GM13977 (cell line): ENCODE measurements around the gene FFAR3.
A peak's percentile ranks its signal among the peaks of the same experiment; 100 is the strongest.

Source experiments
- DNase-seq: peaks from one replicate; pipeline ENCODE4 v3.0.0; 2012; ENCODE audit warnings: low spot score
- CTCF ChIP-seq: IDR thresholded peaks from 2 replicates; pipeline ENCODE4 v1.5.1; 2012; ENCODE audit warnings: mild to moderate bottlenecking, control low read depth; ENCODE audit not compliant: insufficient read depth; ENCODE audit errors: extremely low read depth, missing control alignments
- in situ Hi-C: fragments of 300-500 bp; cut with MboI; formaldehyde crosslinking; loops from one replicate; pipeline ENCODE4 v1.12.0; 2022; ENCODE audit warnings: low sequenced_read_pairs, low pct_unique_long_range_greater_than_20kb, mixed read lengths, inconsistent platforms; ENCODE audit not compliant: unreplicated experiment

FFAR3 gene

GRCh38 chr19:35313587-35313986, 44.7 kb upstream of the FFAR3 start:
- in situ Hi-C loops = no loop called here
- TF ChIP-seq CTCF = no peak
- no peak for DNase-seq

DNA sequence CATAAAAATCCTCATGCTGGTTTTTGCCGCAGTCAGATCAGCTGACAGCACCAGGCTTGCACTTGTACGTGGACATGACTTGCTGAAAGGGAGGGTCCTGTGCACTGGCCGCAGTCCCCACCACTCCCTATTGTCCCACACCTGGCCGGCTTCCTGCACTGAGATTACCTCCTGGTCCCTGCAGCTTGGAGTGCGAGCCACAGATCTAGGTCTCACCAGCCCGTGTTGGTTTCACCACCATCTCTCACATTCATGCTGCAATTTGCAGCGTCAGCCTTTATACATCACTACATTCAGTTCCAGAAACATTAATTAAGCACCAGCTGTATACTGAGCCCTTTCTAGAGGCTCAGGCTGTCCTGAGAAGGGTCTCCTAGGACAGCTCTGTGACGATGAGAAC, 44.2 kb upstream of the FFAR3 start:
- in situ Hi-C loops = no loop called here
- DNase-seq = no peak
- no peak for TF ChIP-seq CTCF

GRCh38 chr19:35314858-35315470, 43.3 kb upstream of the FFAR3 start:
- no peak for TF ChIP-seq CTCF
- in situ Hi-C loops = no loop called here
- no peak for DNase-seq

DNA sequence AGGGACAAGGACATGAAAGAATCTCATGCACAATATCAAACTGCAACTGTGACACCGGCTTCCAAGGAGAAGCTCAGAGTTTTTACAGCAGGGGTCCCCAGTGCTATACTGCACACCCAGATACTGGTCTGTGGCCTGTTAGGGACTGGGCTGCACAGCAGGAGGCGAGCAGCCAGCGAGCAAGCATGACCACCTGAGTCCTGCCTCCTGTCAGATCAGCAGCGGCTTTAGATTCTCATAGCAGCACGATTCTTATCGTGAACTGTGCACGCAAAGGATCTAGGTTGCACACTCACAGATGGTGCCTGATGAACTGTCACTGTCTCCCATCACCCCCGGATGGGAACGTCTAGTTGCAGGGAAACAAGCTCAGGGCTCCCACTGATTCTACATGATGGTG, 42.4 kb upstream of the FFAR3 start:
- TF ChIP-seq CTCF = peak; percentile 23
- DNase-seq = no peak
- in situ Hi-C loops = no loop called here

GRCh38 chr19:35316560-35316959, 41.7 kb upstream of the FFAR3 start:
- DNase-seq = no peak
- in situ Hi-C loops = no loop called here
- no peak for TF ChIP-seq CTCF

DNA sequence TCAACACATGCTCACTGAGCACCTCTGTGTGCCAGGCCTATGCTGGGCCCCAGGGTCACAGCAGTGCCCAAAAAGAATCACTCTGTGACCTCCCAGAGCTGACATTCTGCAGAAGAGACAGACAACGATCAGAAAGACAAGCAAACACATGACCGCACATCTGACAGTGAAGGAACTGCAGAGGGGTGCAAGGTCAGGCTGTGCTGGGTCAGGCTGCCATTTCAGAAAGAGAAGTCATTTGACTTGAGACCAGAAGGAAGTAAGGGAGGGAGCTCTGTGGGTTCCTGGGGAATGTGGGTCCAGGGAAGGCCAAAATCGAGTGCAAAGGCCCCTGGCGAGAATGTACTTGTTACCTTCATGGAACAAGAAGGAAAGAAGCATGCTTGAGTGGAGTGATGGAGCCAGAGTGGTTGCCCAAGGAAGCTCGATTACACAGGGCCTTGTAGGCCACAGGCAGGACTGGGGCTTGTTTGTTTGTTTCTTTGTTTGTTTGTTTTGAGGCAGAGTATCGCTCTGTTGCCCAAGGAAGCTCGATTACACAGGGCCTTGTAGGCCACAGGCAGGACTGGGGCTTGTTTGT, 40.7 kb upstream of the FFAR3 start:
- no peak for TF ChIP-seq CTCF
- DNase-seq = no peak
- in situ Hi-C loops = no loop called here
